Bronchial epithelial cell (primary cell): ENCODE data around the gene KLHL22. TPM values are rescaled to one million over a fixed set of nuclear protein-coding genes. Genes with fewer than 3 reads are reported as not detected.
A peak's percentile ranks its signal among the peaks of the same experiment; 100 is the strongest.

ENCODE experiments used
- DNase-seq: peaks from one replicate; pipeline ENCODE4 v3.0.0-alpha.2; 2010; ENCODE audit warnings: low read depth
- FAIRE-seq: peaks from 2 replicates; lab custom pipeline; 2011; peaks lifted over from hg19 to GRCh38; lab: Jason Lieb, UNC
- H3K27me3 ChIP-seq: 2 replicates; pipeline ENCODE4 v1.5.1; 2011; ENCODE audit warnings: low read length; ENCODE audit not compliant: control insufficient read depth, insufficient read depth
- H3K36me3 ChIP-seq: 2 replicates; pipeline ENCODE4 v1.5.1; 2011; ENCODE audit warnings: low read length; ENCODE audit not compliant: control insufficient read depth, insufficient read depth
- H3K4me3 ChIP-seq: 2 replicates; pipeline ENCODE4 v1.5.1; 2011; ENCODE audit warnings: mild to moderate bottlenecking, low read depth, low read length, control low read depth
- total RNA-seq: library from RNA; depleted of rRNA; stranded (reverse); fragments of >200 nt; gene quantifications from 2 replicates; pipeline ENCODE4 v1.2.1, GENCODE V29; 2014
- TF ChIP-seq, protein P1 (sequence below): IDR thresholded peaks from 2 replicates; pipeline ENCODE4 v1.5.1; 2011; ENCODE audit warnings: mild to moderate bottlenecking, moderate library complexity, low read length, control low read depth, inconsistent platforms; ENCODE audit not compliant: insufficient read depth, severe bottlenecking

Gene KLHL22
- total RNA-seq, 1 donor from 2014 or later: 17.1 TPM

DNA sequence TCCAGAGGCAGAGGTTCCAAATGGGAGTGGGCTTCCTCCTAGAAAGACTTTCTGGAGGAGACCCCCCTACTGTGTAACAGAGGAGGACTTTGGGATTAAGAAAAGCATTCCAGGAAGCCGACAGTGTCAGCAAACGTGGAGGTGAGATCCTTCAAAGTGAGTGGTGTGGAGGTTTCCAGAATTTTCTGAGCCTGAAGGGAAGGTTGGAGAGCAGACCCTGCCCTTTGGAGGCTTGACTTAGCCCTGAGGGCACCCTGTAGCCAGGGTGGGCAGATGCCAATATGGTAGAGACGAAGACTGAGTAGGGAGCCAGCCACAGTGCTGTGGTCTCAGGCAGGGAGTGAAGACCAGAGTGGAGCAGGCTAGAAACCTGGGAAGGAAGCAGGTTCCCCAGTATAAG, 1.8 kb upstream of the KLHL22 start:
- no peaks in the 10 kb centered on the region for H3K27me3 ChIP-seq
- FAIRE-seq (no peak), DNase-seq (no peak)
- H3K4me3 ChIP-seq: no peak overlapping the region
- no peaks in the 10 kb centered on the region for H3K36me3 ChIP-seq
- TF ChIP-seq, protein P1, sequence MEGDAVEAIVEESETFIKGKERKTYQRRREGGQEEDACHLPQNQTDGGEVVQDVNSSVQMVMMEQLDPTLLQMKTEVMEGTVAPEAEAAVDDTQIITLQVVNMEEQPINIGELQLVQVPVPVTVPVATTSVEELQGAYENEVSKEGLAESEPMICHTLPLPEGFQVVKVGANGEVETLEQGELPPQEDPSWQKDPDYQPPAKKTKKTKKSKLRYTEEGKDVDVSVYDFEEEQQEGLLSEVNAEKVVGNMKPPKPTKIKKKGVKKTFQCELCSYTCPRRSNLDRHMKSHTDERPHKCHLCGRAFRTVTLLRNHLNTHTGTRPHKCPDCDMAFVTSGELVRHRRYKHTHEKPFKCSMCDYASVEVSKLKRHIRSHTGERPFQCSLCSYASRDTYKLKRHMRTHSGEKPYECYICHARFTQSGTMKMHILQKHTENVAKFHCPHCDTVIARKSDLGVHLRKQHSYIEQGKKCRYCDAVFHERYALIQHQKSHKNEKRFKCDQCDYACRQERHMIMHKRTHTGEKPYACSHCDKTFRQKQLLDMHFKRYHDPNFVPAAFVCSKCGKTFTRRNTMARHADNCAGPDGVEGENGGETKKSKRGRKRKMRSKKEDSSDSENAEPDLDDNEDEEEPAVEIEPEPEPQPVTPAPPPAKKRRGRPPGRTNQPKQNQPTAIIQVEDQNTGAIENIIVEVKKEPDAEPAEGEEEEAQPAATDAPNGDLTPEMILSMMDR: no peak

DNA sequence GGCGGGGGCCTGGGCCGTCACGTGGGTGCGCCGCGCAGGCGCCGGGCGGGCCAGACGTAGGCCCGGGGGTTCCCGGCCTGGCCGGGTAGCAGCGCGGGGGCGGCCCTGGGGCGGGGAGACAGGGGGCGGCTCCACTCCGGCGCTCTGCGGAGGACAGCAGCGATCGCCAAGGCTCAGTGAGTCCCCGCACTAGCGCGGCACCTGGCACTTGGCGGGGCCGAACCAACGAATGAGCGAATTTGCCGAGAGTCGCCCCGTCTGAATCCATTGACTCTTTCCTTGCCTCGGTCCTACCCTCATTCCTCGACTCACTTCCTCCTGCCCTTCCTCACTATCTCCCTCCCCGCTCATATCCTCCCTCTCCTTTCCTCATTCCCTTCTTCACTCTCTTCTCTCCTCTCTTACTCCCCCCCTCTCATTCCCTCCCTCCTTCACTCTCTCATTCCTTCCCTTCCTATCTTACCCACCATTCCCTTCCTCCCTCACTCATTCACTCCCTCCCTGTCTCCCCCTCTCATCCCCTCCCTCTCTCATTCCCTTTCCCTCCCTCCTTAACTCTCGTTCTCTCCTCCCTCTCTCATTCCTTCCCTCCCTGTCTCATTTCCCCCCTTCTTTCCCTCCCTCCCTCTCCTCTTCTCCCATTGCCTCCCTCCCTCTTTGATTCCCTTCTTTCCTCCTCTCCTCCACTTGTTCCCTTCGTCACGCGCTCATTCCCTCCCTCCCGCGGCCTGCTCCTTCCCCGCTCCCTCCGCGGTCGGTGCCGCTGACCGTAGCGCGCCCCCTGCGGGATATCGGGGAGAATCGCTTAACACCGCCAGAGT, 476 bp upstream of the KLHL22 start:
- DNase-seq: peak; percentile 72
- no peaks in the 10 kb centered on the region for H3K27me3 ChIP-seq
- no peak for FAIRE-seq
- TF ChIP-seq, protein P1: peak; percentile 88
- no peaks in the 10 kb centered on the region for H3K36me3 ChIP-seq
- H3K4me3 ChIP-seq: peak overlapping the region; percentile 70

DNA sequence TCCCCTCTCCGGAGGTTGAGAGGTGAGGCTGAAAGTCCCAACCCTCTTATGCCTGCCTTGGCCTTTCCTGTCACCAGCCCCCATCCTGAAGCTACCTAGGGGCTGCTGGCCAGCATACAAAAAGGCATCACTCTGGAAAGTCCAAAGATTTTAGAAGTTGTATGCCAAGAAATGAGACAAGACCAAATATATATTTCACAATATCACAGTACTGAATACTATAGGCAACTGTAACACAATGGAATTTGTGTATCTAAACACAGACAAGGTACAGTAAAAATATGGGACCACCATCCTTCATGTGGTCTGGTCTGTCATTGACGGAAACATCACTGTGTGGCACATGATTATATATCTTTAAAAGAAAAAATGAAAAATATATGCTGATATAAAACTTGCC, 4.2 kb downstream of the KLHL22 start:
- TF ChIP-seq, protein P1: no peak
- FAIRE-seq (no peak), DNase-seq (no peak)
- Histone ChIP-seq H3K4me3 (no peak overlapping the region), H3K36me3 (peaks cover 2% of the 10 kb centered on the region), H3K27me3 (no peaks in the 10 kb centered on the region)

DNA sequence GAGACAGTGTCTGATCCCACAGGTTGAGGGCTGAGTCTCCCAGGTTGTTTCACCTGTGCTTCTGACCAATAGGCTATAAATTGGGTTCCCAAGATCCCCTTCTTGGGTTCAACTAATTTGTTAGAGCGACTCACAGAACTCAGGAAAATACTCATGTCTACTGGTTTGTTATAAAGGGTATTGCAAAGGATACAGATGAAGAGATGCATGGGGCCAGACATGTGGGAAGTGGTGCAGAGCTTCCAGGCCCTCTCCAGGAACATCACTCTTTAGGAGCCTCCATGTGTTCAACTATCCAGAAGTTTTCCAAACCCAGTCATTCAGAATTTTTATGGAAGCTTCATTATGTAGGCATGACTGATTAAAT, 4.7 kb downstream of the KLHL22 start:
- Histone ChIP-seq H3K4me3 (no peak overlapping the region), H3K27me3 (no peaks in the 10 kb centered on the region), H3K36me3 (peaks cover 4% of the 10 kb centered on the region)
- DNase-seq (no peak), FAIRE-seq (no peak)
- TF ChIP-seq, protein P1: no peak

DNA sequence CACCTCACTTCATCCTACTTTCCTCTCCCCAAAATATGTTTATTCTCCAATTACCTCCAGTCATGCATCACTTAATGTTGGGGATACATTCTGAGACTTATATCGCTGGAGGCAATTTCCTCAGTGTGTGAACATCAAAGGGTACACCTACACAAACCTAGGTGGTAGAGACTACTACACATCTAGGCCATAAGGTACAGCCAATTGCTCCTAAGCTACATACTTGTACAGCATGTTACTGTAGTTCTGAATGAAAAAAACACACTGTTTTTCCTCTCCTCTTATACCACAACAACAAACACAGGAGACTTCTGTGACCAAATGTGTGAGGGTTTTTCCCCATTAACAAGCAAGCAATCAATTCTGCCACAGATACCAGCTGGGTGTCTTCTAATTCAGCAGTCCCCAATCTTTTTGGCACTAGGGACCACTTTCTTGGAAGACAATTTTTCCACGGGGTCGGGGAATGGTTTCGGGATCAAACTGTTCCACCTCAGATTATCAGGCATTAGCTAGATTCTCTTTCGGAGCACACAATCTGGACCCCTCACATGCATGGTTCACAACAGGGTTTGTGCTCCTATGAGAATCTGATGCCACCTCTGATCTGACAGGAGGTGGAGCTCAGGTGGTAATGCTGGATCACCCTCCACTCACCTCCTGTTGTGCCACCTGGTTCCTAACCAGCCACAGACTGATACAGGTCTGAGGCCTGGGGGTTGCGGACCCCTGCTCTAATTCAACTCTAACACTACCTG, 5.2 kb downstream of the KLHL22 start:
- FAIRE-seq (no peak), DNase-seq (no peak)
- Histone ChIP-seq H3K4me3 (no peak overlapping the region), H3K27me3 (no peaks in the 10 kb centered on the region), H3K36me3 (peaks cover 4% of the 10 kb centered on the region)
- TF ChIP-seq, protein P1: no peak
